Trophoblast cell (in vitro differentiated cells and primary cell): Measurements from ENCODE around the gene KIAA0513.

ENCODE experiments used
- DNase-seq, 2 donors: peaks; one replicate each; pipeline ENCODE4 v3.0.0-alpha.2; 2016
- H2AFZ ChIP-seq: 2 replicates; pipeline ENCODE4 v1.6.1; 2013; ENCODE audit warnings: low read length, moderate library complexity, mild to moderate bottlenecking; ENCODE audit not compliant: insufficient read depth, poor library complexity
- H2AK5ac ChIP-seq: 2 replicates; pipeline ENCODE4 v1.6.1; 2013; ENCODE audit warnings: mild to moderate bottlenecking, low read length
- H2BK120ac ChIP-seq: 2 replicates; pipeline ENCODE4 v1.6.1; 2013; ENCODE audit warnings: low read length, mild to moderate bottlenecking, moderate library complexity; ENCODE audit not compliant: insufficient read depth, poor library complexity
- H2BK12ac ChIP-seq: 2 replicates; pipeline ENCODE4 v1.6.1; 2013; ENCODE audit warnings: mild to moderate bottlenecking, low read length, moderate library complexity
- H2BK5ac ChIP-seq: 2 replicates; pipeline ENCODE4 v1.6.1; 2013; ENCODE audit warnings: low read length, low read depth, moderate library complexity, mild to moderate bottlenecking; ENCODE audit not compliant: poor library complexity
- H3K14ac ChIP-seq: 2 replicates; pipeline ENCODE4 v1.6.1; 2013; ENCODE audit warnings: mild to moderate bottlenecking, low read length
- H3K18ac ChIP-seq: 2 replicates; pipeline ENCODE4 v1.6.1; 2013; ENCODE audit warnings: mild to moderate bottlenecking, low read length
- H3K23ac ChIP-seq: 2 replicates; pipeline ENCODE4 v1.6.1; 2013; ENCODE audit warnings: low read length
- H3K27ac ChIP-seq: 2 replicates; pipeline ENCODE4 v1.5.1; 2013; ENCODE audit warnings: low read depth, mild to moderate bottlenecking, inconsistent platforms, low read length, moderate library complexity
- H3K27me3 ChIP-seq: 2 replicates; pipeline ENCODE4 v1.6.1; 2013; ENCODE audit warnings: inconsistent platforms, mild to moderate bottlenecking, low read length, moderate library complexity; ENCODE audit not compliant: insufficient read depth
- H3K36me3 ChIP-seq, 2 experiments: 1 replicate in 1 of 2; 2 replicates in 1 of 2; pipeline ENCODE4 v1.6.1; 2013; ENCODE audit warnings: low read length in 2 of 2, mild to moderate bottlenecking in 2 of 2, moderate library complexity in 1 of 2; ENCODE audit not compliant: insufficient read depth in 2 of 2, control insufficient read depth in 1 of 2
- H3K4ac ChIP-seq: 2 replicates; pipeline ENCODE4 v1.6.1; 2013; ENCODE audit warnings: low read depth, mild to moderate bottlenecking, low read length, moderate library complexity
- H3K4me1 ChIP-seq, 2 experiments: 1 replicate in 1 of 2; 2 replicates in 1 of 2; pipeline ENCODE4 v1.6.1; 2013; ENCODE audit warnings: low read length in 2 of 2, mild to moderate bottlenecking in 2 of 2, moderate library complexity in 1 of 2; ENCODE audit not compliant: insufficient read depth in 2 of 2, control insufficient read depth in 1 of 2
- H3K4me2 ChIP-seq: 2 replicates; pipeline ENCODE4 v1.6.1; 2013; ENCODE audit warnings: inconsistent platforms, mild to moderate bottlenecking, low read length, moderate library complexity
- H3K4me3 ChIP-seq: 2 replicates; pipeline ENCODE4 v1.5.1; 2013; ENCODE audit warnings: mild to moderate bottlenecking, low read depth, low read length, inconsistent platforms
- H3K79me1 ChIP-seq: one replicate; pipeline ENCODE4 v1.6.1; 2013; ENCODE audit warnings: low read length
- H3K79me2 ChIP-seq: 2 replicates; pipeline ENCODE4 v1.6.1; 2013; ENCODE audit warnings: low read length, mild to moderate bottlenecking; ENCODE audit not compliant: control insufficient read depth, insufficient read depth, poor library complexity
- H3K9ac ChIP-seq: 2 replicates; pipeline ENCODE4 v1.6.1; 2013; ENCODE audit warnings: mild to moderate bottlenecking, low read length
- H3K9me3 ChIP-seq: 2 replicates; pipeline ENCODE4 v1.6.1; 2013; ENCODE audit warnings: low read depth, mild to moderate bottlenecking, control low read depth, inconsistent platforms, low read length; ENCODE audit not compliant: insufficient read depth
- H4K12ac ChIP-seq: 2 replicates; pipeline ENCODE4 v1.6.1; 2013; ENCODE audit warnings: low read depth, mild to moderate bottlenecking, low read length, moderate library complexity
- H4K8ac ChIP-seq: 2 replicates; pipeline ENCODE4 v1.6.1; 2013; ENCODE audit warnings: low read depth, mild to moderate bottlenecking, low read length, moderate library complexity
- H4K91ac ChIP-seq: one replicate; pipeline ENCODE4 v1.6.1; 2013; ENCODE audit warnings: low read depth, mild to moderate bottlenecking, low read length, moderate library complexity
- WGBS: extraction: QIAGEN DNeasy Blood & Tissue Kit; methylation state at CpG from one replicate; pipeline ENCODE4 v1.1.7; 2013; ENCODE audit warnings: missing lambda C conversion rate; ENCODE audit not compliant: insufficient read length, insufficient coverage; ENCODE audit errors: extremely low coverage; 5-methylcytosine and 5-hydroxymethylcytosine counted together

Gene KIAA0513

DNA sequence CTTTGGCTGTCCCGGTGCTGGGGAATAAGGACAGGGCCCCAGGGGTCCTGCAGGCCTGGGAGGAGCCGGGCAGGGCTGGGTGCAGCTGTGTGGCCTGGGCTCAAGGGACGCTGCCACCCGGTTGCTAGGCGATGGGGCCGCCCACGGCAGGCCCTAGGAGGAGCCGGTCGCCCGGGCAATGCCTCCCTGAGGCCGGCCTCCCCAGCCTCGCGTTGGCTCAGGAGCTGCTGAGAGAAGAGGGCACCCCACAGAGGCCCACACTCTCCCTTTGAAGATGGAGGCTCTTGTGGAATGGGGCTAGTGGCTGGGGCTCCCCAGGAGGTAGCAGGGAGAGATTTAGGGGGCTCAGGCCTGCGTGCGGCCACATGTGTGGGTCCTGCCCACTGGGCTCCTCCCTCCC, 84.8 kb downstream of the KIAA0513 start, which contains the start of gene CIBAR2:
CIBAR2 (minus strand) TSS at position 109 of the 400 bp plus-strand sequence. CDS start 120 bp downstream, outside the sequence.
- H4K91ac ChIP-seq, result no peak within 1 kb of the TSS
- no peak within 1 kb of the TSS for H3K14ac ChIP-seq
- H2BK120ac ChIP-seq, result no peak within 1 kb of the TSS
- no peaks in the 10 kb centered on the region for H3K79me2 ChIP-seq
- H2AK5ac ChIP-seq, result no peak within 1 kb of the TSS
- H3K36me3 ChIP-seq, result no peaks in the 10 kb centered on the region
- no peak within 1 kb of the TSS for H4K12ac ChIP-seq
- H2BK12ac ChIP-seq, result no peak within 1 kb of the TSS
- H4K8ac ChIP-seq, result no peak within 1 kb of the TSS
- H3K27me3 ChIP-seq, result no peaks in the 10 kb centered on the region
- no peak within 1 kb of the TSS for H3K4ac ChIP-seq
- no peak within 1 kb of the TSS for H2AFZ ChIP-seq
- H3K23ac ChIP-seq, result no peak within 1 kb of the TSS
- H3K9ac ChIP-seq, result no peak within 1 kb of the TSS
- no peaks in the 10 kb centered on the region for H3K9me3 ChIP-seq
- peaks cover 0 to 1% of the 10 kb centered on the region in 2 experiments for H3K4me1 ChIP-seq
- no peak for DNase-seq
- no peak within 1 kb of the TSS for H3K18ac ChIP-seq
- H2BK5ac ChIP-seq, result no peak within 1 kb of the TSS
- no peak within 1 kb of the TSS for H3K4me2 ChIP-seq
- no peaks in the 10 kb centered on the region for H3K79me1 ChIP-seq
- H3K4me3 ChIP-seq, result no peak within 1 kb of the TSS
- no CpG with 5 or more reads among the region's 15 CpGs for WGBS
- H3K27ac ChIP-seq, result no peak within 1 kb of the TSS

DNA sequence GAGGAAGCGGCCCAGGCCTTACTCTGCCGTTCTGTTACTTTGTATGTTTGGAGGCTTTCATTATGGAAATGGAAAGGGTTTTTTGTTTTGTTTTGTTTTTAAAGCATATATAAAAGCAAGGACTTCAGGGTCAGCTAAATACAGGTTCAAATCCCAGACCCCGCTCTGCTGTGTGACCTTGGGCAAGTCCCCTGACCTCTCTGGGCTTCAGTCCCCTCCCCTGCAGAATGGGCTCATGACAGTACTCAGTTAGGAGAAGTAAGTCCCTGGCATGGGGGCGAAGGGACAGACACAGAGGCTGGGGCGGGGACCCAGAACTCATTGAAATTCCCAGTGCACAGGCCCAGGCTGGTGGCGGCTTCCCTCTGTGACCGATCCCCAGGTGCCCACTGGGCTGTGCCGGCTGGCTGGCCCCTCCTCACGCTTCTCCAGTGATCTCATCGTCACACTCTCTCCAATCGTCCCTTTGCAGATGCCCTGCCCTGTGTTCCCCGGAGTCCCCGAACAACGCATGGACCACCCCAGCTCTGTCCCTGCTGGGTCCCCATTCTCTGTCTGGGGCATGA, 85.7 kb downstream of the KIAA0513 start:
- Histone ChIP-seq H3K4me3 (no peak overlapping the region), H3K79me2 (no peaks in the 10 kb centered on the region), H3K9ac (no peak overlapping the region), H3K14ac (no peak overlapping the region), H3K4ac (no peak overlapping the region), H2BK5ac (no peak overlapping the region), H4K8ac (no peak overlapping the region), H3K9me3 (no peaks in the 10 kb centered on the region), H3K4me1 (peaks cover 0 to 1% of the 10 kb centered on the region in 2 experiments), H3K4me2 (no peak overlapping the region), H3K27me3 (no peaks in the 10 kb centered on the region), H2AK5ac (no peak overlapping the region), H3K36me3 (no peaks in the 10 kb centered on the region), H3K23ac (no peak overlapping the region), H3K79me1 (no peaks in the 10 kb centered on the region), H2AFZ (no peak overlapping the region), H4K12ac (no peak overlapping the region), H2BK12ac (no peak overlapping the region), H2BK120ac (no peak overlapping the region), H3K27ac (no peak overlapping the region), H3K18ac (no peak overlapping the region), H4K91ac (no peak overlapping the region)
- WGBS, result no CpG with 5 or more reads among the region's 14 CpGs
- no peak for DNase-seq

GRCh38 chr16:85113913-85114312, 86.3 kb downstream of the KIAA0513 start:
- H2BK120ac ChIP-seq, result no peak overlapping the region
- H3K9me3 ChIP-seq, result peaks cover 3% of the 10 kb centered on the region
- no peaks in the 10 kb centered on the region for H3K79me2 ChIP-seq
- no peak overlapping the region for H3K4ac ChIP-seq
- H2BK5ac ChIP-seq, result no peak overlapping the region
- DNase-seq, result no peak
- no peak overlapping the region for H3K9ac ChIP-seq
- no peak overlapping the region for H3K14ac ChIP-seq
- H4K8ac ChIP-seq, result no peak overlapping the region
- no peak overlapping the region for H4K12ac ChIP-seq
- no peak overlapping the region for H3K4me2 ChIP-seq
- no peak overlapping the region for H4K91ac ChIP-seq
- no peak overlapping the region for H3K27ac ChIP-seq
- peaks cover 0 to 1% of the 10 kb centered on the region in 2 experiments for H3K4me1 ChIP-seq
- H2AK5ac ChIP-seq, result no peak overlapping the region
- H3K23ac ChIP-seq, result no peak overlapping the region
- no peak overlapping the region for H3K18ac ChIP-seq
- H3K79me1 ChIP-seq, result no peaks in the 10 kb centered on the region
- no peak overlapping the region for H3K4me3 ChIP-seq
- H3K27me3 ChIP-seq, result no peaks in the 10 kb centered on the region
- WGBS, result no CpG with 5 or more reads among the region's 14 CpGs
- H2BK12ac ChIP-seq, result no peak overlapping the region
- no peak overlapping the region for H2AFZ ChIP-seq
- H3K36me3 ChIP-seq, result no peaks in the 10 kb centered on the region

- Histone ChIP-seq H3K27me3 (no peaks in the 10 kb centered on the region), H4K8ac (no peak overlapping the region), H2BK5ac (no peak overlapping the region), H2AK5ac (no peak overlapping the region), H2BK12ac (no peak overlapping the region), H3K36me3 (no peaks in the 10 kb centered on the region), H3K79me2 (no peaks in the 10 kb centered on the region), H3K23ac (no peak overlapping the region), H4K12ac (no peak overlapping the region), H3K4me1 (peaks cover 0 to 1% of the 10 kb centered on the region in 2 experiments), H3K4ac (no peak overlapping the region), H2AFZ (no peak overlapping the region), H3K14ac (no peak overlapping the region), H3K9ac (no peak overlapping the region), H4K91ac (no peak overlapping the region), H3K18ac (no peak overlapping the region), H3K27ac (no peak overlapping the region), H3K4me2 (no peak overlapping the region), H3K79me1 (no peaks in the 10 kb centered on the region), H3K9me3 (peaks cover 3% of the 10 kb centered on the region), H3K4me3 (no peak overlapping the region), H2BK120ac (no peak overlapping the region)
- peak; percentile 83 to 94 for DNase-seq
- WGBS, result no CpG with 5 or more reads among the region's 20 CpGs
Observed at GRCh38 chr16:85114909-85115567, 87.4 kb downstream of the KIAA0513 start.
